ENCODE measurements around the gene KRTAP12-1. TPM values are rescaled to one million over a fixed set of nuclear protein-coding genes. Genes with fewer than 3 reads are reported as not detected.

KRTAP12-1 gene
- polyA plus RNA-seq, 3 donors = not detected

DNA sequence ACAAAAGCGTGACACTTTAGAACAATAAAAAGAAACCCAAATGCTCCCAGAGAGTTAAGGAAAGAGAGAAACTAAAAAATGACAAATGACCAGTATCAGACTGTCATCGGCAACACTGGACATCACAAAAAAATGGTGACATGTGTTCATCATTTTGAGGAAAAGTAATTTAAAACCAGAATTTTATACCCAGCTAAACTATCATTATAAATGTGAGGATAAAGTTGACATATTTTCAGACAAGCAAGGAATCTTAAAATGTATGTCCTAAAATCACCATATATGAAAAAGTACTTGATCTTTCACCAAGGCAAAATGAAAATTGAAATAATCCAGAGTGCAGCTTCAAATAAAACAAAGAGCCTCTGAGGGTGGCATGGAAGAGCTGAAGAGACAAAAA, 37.1 kb downstream of the KRTAP12-1 start:
- Mint-ChIP-seq H3K9me3 (peaks cover 19 to 48% (median 43%) of the 10 kb centered on the region in 7 donors), H3K4me3 (no peak overlapping the region), H3K27me3 (ENCODE audit: low read depth in 3 of 3) (peaks cover 3 to 10% (median 8%) of the 10 kb centered on the region in 3 donors), H3K36me3 (no peaks in the 10 kb centered on the region), H3K27ac (no peak overlapping the region), H3K4me1 (no peaks in the 10 kb centered on the region)
- no peak overlapping the region for H3K4me2 ChIP-seq (replicated peaks; ENCODE audit: extremely low read depth, low read length, poor library complexity, severe bottlenecking)
- no CpG with 5 or more reads among the region's 2 CpGs for WGBS (ENCODE audit: insufficient coverage)
- no peaks in the 10 kb centered on the region for H4K20me1 ChIP-seq (ENCODE audit: insufficient read depth, low read length)
- no peaks in the 10 kb centered on the region for H3K36me3 ChIP-seq (replicated peaks in 1 of 2; ENCODE audit: control insufficient read depth in 1 of 2, insufficient read depth in 2 of 2, low read length in 2 of 2)
- intact Hi-C loops (cut with micrococcal nuclease) = no loop called here
- TF ChIP-seq, protein P1, sequence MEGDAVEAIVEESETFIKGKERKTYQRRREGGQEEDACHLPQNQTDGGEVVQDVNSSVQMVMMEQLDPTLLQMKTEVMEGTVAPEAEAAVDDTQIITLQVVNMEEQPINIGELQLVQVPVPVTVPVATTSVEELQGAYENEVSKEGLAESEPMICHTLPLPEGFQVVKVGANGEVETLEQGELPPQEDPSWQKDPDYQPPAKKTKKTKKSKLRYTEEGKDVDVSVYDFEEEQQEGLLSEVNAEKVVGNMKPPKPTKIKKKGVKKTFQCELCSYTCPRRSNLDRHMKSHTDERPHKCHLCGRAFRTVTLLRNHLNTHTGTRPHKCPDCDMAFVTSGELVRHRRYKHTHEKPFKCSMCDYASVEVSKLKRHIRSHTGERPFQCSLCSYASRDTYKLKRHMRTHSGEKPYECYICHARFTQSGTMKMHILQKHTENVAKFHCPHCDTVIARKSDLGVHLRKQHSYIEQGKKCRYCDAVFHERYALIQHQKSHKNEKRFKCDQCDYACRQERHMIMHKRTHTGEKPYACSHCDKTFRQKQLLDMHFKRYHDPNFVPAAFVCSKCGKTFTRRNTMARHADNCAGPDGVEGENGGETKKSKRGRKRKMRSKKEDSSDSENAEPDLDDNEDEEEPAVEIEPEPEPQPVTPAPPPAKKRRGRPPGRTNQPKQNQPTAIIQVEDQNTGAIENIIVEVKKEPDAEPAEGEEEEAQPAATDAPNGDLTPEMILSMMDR (IDR thresholded peaks at IDR 0.05) = no peak
- H3K9me3 ChIP-seq (replicated peaks in 1 of 2; ENCODE audit: control insufficient read depth in 1 of 2, insufficient read depth in 1 of 2, low read length in 2 of 2) = peaks cover 29 to 34% of the 10 kb centered on the region in 2 donors
- H3K9ac ChIP-seq (ENCODE audit: insufficient read depth, low read length, poor library complexity, severe bottlenecking) = no peak overlapping the region
- H3K4me1 ChIP-seq (ENCODE audit: control insufficient read depth in 1 of 2, insufficient read depth in 2 of 2, low read length in 2 of 2) = no peaks in the 10 kb centered on the region
- H3K4me3 ChIP-seq (replicated peaks in 1 of 3; ENCODE audit: low read depth in 2 of 3, low read length in 3 of 3) = no peak overlapping the region
- no peak overlapping the region for H2AFZ ChIP-seq (ENCODE audit: insufficient read depth, low read depth, low read length, poor library complexity, severe bottlenecking)
- no peak overlapping the region for H3K27ac ChIP-seq (ENCODE audit: low read depth in 1 of 2, low read length in 2 of 2)
- no peaks in the 10 kb centered on the region for H3K27me3 ChIP-seq (ENCODE audit: control insufficient read depth in 2 of 2, insufficient read depth in 2 of 2, low read length in 2 of 2)
- no peaks in the 10 kb centered on the region for H3K79me2 ChIP-seq (ENCODE audit: insufficient read depth, low read length)
- DNase-seq = no peak

GRCh38 chr21:44643741-44644310, 38.1 kb downstream of the KRTAP12-1 start:
- Mint-ChIP-seq H3K36me3 (no peaks in the 10 kb centered on the region), H3K27ac (no peak overlapping the region), H3K9me3 (peaks cover 19 to 51% (median 43%) of the 10 kb centered on the region in 7 donors), H3K27me3 (ENCODE audit: low read depth in 3 of 3) (peaks cover 3 to 11% (median 8%) of the 10 kb centered on the region in 3 donors), H3K4me1 (no peaks in the 10 kb centered on the region), H3K4me3 (no peak overlapping the region)
- no peaks in the 10 kb centered on the region for H4K20me1 ChIP-seq (ENCODE audit: insufficient read depth, low read length)
- no peak overlapping the region for H3K9ac ChIP-seq (ENCODE audit: insufficient read depth, low read length, poor library complexity, severe bottlenecking)
- intact Hi-C loops (cut with micrococcal nuclease) = no loop called here
- WGBS (ENCODE audit: insufficient coverage) = 86% methylated on average over 7 of the region's 14 CpGs
- H3K27me3 ChIP-seq (ENCODE audit: control insufficient read depth in 2 of 2, insufficient read depth in 2 of 2, low read length in 2 of 2) = no peaks in the 10 kb centered on the region
- no peak for DNase-seq
- no peaks in the 10 kb centered on the region for H3K4me1 ChIP-seq (ENCODE audit: control insufficient read depth in 1 of 2, insufficient read depth in 2 of 2, low read length in 2 of 2)
- no peak overlapping the region for H3K27ac ChIP-seq (ENCODE audit: low read depth in 1 of 2, low read length in 2 of 2)
- H2AFZ ChIP-seq (ENCODE audit: insufficient read depth, low read depth, low read length, poor library complexity, severe bottlenecking) = no peak overlapping the region
- no peaks in the 10 kb centered on the region for H3K79me2 ChIP-seq (ENCODE audit: insufficient read depth, low read length)
- no peaks in the 10 kb centered on the region for H3K36me3 ChIP-seq (replicated peaks in 1 of 2; ENCODE audit: control insufficient read depth in 1 of 2, insufficient read depth in 2 of 2, low read length in 2 of 2)
- H3K4me3 ChIP-seq (replicated peaks in 1 of 3; ENCODE audit: low read depth in 2 of 3, low read length in 3 of 3) = no peak overlapping the region
- TF ChIP-seq, protein P1 (IDR thresholded peaks at IDR 0.05) = no peak
- H3K9me3 ChIP-seq (replicated peaks in 1 of 2; ENCODE audit: control insufficient read depth in 1 of 2, insufficient read depth in 1 of 2, low read length in 2 of 2) = peaks cover 34 to 37% of the 10 kb centered on the region in 2 donors
- H3K4me2 ChIP-seq (replicated peaks; ENCODE audit: extremely low read depth, low read length, poor library complexity, severe bottlenecking) = no peak overlapping the region

Measured in CD14-positive monocyte (primary cell).